Astrocyte (in vitro differentiated cells and primary cell): ENCODE measurements around the gene FMN2. TPM values are rescaled to one million over a fixed set of nuclear protein-coding genes. Genes with fewer than 3 reads are reported as not detected.

Source experiments
- DNase-seq: peaks from one replicate; pipeline ENCODE4 v3.0.0-alpha.2; 2010; ENCODE audit warnings: low read depth
- FAIRE-seq: peaks from 2 replicates; lab custom pipeline; 2011; peaks lifted over from hg19 to GRCh38; lab: Jason Lieb, UNC
- H2AFZ ChIP-seq: 2 replicates; pipeline ENCODE4 v1.6.0; 2012; ENCODE audit warnings: low read depth, low read length, inconsistent platforms
- H3K27ac ChIP-seq: 2 replicates; pipeline ENCODE4 v1.5.1; 2011; ENCODE audit warnings: low read depth, low read length, inconsistent platforms
- H3K27me3 ChIP-seq: 2 replicates; pipeline ENCODE4 v1.6.0; 2011; ENCODE audit warnings: low read length, inconsistent platforms; ENCODE audit not compliant: insufficient read depth
- H3K36me3 ChIP-seq: 2 replicates; pipeline ENCODE4 v1.5.1; 2011; ENCODE audit warnings: low read length, inconsistent platforms; ENCODE audit not compliant: insufficient read depth
- H3K4me1 ChIP-seq: 2 replicates; pipeline ENCODE4 v1.5.1; 2011; ENCODE audit warnings: low read length, inconsistent platforms; ENCODE audit not compliant: insufficient read depth
- H3K4me2 ChIP-seq: 2 replicates; pipeline ENCODE4 v1.6.0; 2012; ENCODE audit warnings: low read length, inconsistent platforms
- H3K4me3 ChIP-seq: 2 replicates; pipeline ENCODE4 v1.5.1; 2011; ENCODE audit warnings: low read depth, mild to moderate bottlenecking, low read length, inconsistent platforms; ENCODE audit not compliant: insufficient read depth
- H3K79me2 ChIP-seq: 2 replicates; pipeline ENCODE4 v1.6.0; 2012; ENCODE audit warnings: mild to moderate bottlenecking, low read length, inconsistent platforms; ENCODE audit not compliant: insufficient read depth
- H3K9ac ChIP-seq: 2 replicates; pipeline ENCODE4 v1.6.0; 2012; ENCODE audit warnings: mild to moderate bottlenecking, low read length, inconsistent platforms
- H3K9me3 ChIP-seq: 2 replicates; pipeline ENCODE4 v1.5.1; 2012; ENCODE audit warnings: low read depth, mild to moderate bottlenecking, low read length, inconsistent platforms; ENCODE audit not compliant: insufficient read depth
- H4K20me1 ChIP-seq: 2 replicates; pipeline ENCODE4 v1.6.0; 2012; ENCODE audit warnings: low read length, inconsistent platforms; ENCODE audit not compliant: insufficient read depth
- H3K27ac Mint-ChIP-seq: one replicate; pipeline ENCODE4 v1.8.0; 2021; ENCODE audit warnings: mild to moderate bottlenecking, mixed read lengths; ENCODE audit not compliant: unreplicated experiment
- H3K27me3 Mint-ChIP-seq: one replicate; pipeline ENCODE4 v1.8.0; 2021; ENCODE audit warnings: low read depth, mixed read lengths; ENCODE audit not compliant: unreplicated experiment
- H3K36me3 Mint-ChIP-seq: one replicate; pipeline ENCODE4 v1.8.0; 2021; ENCODE audit warnings: low read depth, mixed read lengths; ENCODE audit not compliant: unreplicated experiment
- H3K4me1 Mint-ChIP-seq: one replicate; pipeline ENCODE4 v1.8.0; 2021; ENCODE audit warnings: low read depth, mixed read lengths; ENCODE audit not compliant: unreplicated experiment
- H3K4me3 Mint-ChIP-seq: one replicate; pipeline ENCODE4 v1.8.0; 2021; ENCODE audit warnings: mild to moderate bottlenecking, moderate library complexity, mixed read lengths; ENCODE audit not compliant: unreplicated experiment
- H3K9me3 Mint-ChIP-seq: one replicate; pipeline ENCODE4 v1.8.0; 2021; ENCODE audit warnings: mild to moderate bottlenecking, mixed read lengths; ENCODE audit not compliant: unreplicated experiment
- CTCF ChIP-seq: IDR thresholded peaks from 2 replicates; pipeline ENCODE4 v1.5.1; 2011; ENCODE audit warnings: low read depth, mild to moderate bottlenecking, inconsistent platforms, low read length, moderate library complexity; ENCODE audit not compliant: insufficient read depth
- EZH2 ChIP-seq: IDR thresholded peaks from 2 replicates; pipeline ENCODE4 v1.6.1; 2012; ENCODE audit warnings: mild to moderate bottlenecking, low read length, inconsistent platforms; ENCODE audit not compliant: insufficient read depth
- total RNA-seq: library from RNA; stranded (reverse); gene quantifications from 2 replicates; pipeline ENCODE4 v1.2.1, GENCODE V29; 2021

The FMN2 gene
- total RNA-seq, 1 donor from 2014 or later, result 2.4 TPM

- H3K27ac Mint-ChIP-seq, result no peak overlapping the region
- FAIRE-seq (no peak), DNase-seq (no peak)
- Histone ChIP-seq H4K20me1 (no peaks in the 10 kb centered on the region), H3K4me3 (no peak overlapping the region), H3K27ac (no peak overlapping the region), H3K9ac (no peak overlapping the region), H3K79me2 (no peaks in the 10 kb centered on the region), H3K4me1 (no peaks in the 10 kb centered on the region), H3K4me2 (no peak overlapping the region), H3K36me3 (no peaks in the 10 kb centered on the region), H2AFZ (no peak overlapping the region), H3K9me3 (no peaks in the 10 kb centered on the region), H3K27me3 (no peaks in the 10 kb centered on the region)
- H3K36me3 Mint-ChIP-seq, result no peaks in the 10 kb centered on the region
- H3K27me3 Mint-ChIP-seq, result no peaks in the 10 kb centered on the region
- TF ChIP-seq EZH2 (no peak), CTCF (no peak)
- no peaks in the 10 kb centered on the region for H3K4me1 Mint-ChIP-seq
- no peaks in the 10 kb centered on the region for H3K9me3 Mint-ChIP-seq
- no peak overlapping the region for H3K4me3 Mint-ChIP-seq
These were observed 432.8 kb downstream of the FMN2 start for GRCh38 chr1:240524356-240525069.
